GM18508 (cell line): ENCODE results near the gene CCDC30.

Experiments used
- ATAC-seq: cut with Tn5 transposase; IDR thresholded peaks from one replicate; pipeline ENCODE4 v1.9.1; 2021; ENCODE audit warnings: moderate number of reproducible peaks; ENCODE audit not compliant: insufficient read depth, unreplicated experiment

Gene CCDC30

DNA sequence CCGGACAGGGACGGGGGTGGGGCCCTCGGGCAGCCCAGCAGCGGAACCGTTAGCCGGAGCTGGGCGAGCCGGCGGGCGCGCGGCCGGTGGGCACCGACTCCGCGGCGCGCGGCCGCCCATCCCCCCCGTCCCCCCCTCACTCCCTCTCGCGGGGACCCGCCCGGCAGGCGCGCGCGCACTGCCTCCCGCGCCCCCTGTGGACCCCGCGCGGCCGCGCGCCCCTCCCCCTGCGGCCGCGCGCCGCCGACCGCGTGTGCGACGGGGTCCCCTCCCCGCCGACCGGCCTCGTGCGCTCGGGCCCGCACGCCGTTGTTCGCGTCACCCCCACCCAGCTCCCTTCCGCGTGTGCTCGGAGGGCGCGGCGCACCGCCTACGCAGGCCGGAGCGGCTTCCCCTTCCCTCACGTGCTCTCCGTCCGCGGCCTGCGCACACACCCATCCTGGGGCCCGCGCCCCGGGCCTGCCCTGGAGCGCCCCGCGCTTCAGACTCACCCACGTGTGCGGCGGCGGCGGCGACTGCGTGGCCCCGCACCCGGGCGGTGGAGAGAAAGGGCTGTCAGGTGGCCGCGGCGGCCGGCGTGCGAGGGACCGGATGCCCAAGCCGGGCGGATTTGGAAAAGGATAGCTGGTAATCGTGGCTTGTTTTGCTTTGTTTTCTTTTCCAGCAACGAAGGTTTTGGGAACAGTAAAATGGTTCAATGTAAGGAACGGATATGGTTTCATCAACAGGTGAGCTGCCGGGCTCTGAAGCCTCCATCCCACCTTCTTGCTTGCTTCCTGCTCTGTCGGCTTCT is 219.8 kb downstream of the CCDC30 start:
- ATAC-seq: no peak

DNA sequence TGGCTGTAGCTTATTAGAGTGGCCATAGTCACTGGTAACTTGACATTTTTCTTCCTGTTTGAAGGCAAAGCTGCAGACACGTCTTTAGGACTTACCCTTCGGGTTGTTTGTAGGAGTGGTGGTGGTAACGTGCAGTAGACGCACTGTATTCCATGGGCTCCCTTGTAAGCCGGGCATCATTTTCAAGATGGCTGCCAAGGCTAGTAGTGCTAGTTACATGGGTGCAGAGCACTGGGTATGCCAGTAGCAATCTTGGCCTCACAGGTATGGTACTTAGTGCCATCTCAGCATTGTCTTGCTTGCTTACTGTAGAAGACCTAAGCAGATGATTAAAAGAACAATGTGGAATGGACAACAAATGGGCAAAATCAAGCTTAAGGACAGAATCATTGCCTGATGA is 221.1 kb downstream of the CCDC30 start:
- ATAC-seq: no peak

DNA sequence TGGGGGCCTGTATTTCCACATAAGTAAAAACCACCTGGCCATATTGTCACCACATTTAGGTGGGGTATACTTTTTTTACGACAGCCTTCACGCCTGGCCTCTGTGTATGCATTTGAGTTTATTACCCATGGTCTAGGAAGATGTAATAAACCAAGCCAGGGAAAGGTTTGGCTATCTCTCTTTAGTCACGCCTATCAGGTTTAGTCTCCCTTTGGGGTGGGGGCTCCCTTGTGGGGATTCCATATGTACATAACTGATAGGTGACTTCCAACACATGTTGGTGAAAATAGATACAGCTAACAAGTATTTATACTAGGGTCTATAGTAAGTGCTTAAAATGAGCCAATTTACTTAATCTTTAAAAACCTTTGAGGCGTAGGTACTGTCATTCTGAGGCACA is 223.3 kb downstream of the CCDC30 start:
- no peak for ATAC-seq

DNA sequence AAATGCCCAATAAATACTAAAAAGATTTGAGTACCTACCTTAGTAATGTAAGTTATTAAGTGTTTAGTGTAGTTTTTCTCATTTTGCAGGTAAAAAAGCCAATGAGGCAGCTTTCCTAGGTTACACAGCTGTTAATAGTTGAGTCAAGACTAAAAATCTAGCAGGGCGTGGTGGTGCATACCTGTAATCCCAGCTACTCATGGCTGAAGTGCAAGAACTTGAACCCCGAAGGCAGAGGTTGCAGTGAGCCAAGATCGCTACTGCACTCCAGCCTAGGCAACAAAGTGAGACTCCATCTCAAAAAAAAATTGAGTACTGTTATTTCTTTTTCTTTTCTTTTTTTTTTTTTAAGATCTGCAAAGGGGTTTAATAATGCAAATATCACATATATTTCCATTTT is 226.8 kb downstream of the CCDC30 start:
- ATAC-seq: no peak

DNA sequence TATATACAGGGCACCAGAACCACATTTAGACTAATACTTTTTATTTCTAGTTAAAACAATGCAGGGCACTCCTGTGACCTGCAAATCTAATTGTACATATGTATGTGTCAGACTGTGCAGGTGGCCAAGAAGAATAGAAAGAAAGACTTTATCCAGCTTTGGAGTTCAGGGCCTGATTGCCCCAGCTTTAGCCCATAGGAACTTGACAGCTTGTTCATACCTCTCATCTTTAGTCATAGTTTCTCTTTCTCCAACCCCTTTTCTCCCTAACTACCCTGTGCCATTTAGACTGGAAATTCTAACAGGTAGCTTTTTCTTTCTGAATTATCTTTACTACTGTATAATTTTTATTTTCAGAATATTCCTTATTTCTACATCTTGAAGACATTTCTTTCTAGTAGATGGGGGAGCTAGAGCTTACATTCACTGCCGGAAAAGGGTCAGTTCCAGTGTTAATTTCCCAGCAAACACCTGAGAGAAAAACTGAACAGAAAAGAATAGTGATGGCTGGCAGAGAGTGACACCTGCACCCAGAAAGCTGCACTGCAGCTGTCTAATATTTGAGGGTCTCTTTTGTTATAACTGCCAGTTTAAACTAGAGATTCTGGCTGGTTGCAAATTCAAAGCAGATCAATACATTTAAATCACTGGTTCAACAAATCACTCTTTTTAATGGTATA is 227.5 kb downstream of the CCDC30 start:
- ATAC-seq: no peak

DNA sequence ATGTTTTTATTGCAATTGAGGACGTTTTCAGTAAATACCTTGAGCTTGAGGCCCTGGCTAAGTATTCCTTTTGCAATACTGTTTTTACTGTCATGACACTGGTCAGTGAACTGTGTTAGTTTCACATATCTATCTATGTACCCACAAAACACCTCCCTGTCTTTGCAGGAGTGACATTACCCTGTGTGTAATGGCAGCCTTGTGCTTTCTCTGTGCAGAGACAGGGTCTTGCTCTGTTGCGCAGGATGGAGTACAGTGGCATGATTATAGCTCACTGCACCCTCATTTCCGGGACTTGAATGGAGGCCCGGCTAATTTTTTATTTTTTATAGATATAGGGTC is 228.0 kb downstream of the CCDC30 start:
- ATAC-seq: no peak

DNA sequence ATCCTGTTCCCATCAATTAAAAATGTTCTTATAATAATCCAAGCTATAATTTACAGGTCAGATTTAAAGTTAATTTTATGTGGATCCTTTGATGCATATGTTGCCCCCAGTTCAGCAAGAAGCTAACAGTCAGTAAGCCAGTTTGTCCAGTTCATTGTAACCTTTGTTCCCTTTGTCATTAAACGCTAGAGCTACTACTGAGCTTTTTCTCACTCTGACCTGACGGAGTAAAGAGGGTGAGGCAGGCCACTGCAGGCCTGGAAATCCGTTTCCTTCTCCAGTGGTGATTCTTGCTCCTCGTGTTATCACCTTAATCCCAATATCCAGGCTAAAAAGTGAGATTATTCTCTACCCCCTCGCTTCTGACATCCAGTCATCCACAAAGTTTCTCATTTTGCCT is 229.4 kb downstream of the CCDC30 start:
- ATAC-seq: no peak

DNA sequence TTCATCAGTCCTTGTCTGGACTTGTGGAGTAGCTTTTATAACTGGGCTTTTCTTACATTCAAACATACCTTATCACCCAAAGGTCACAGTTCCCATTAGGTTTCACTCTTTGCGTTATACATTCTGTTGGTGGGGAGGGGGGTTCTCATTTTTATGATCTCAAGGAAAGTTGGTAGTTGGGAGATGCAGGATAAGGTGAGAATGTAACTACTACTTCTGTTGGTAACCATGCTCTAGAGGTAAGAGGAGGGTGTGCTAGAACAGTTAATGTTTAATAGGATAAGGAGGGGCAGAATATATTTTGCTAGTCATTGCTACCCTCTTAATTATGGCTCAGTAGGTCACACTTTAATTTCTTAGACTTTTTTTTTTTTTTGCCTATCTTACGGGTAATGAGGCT is 229.8 kb downstream of the CCDC30 start:
- ATAC-seq: no peak

DNA sequence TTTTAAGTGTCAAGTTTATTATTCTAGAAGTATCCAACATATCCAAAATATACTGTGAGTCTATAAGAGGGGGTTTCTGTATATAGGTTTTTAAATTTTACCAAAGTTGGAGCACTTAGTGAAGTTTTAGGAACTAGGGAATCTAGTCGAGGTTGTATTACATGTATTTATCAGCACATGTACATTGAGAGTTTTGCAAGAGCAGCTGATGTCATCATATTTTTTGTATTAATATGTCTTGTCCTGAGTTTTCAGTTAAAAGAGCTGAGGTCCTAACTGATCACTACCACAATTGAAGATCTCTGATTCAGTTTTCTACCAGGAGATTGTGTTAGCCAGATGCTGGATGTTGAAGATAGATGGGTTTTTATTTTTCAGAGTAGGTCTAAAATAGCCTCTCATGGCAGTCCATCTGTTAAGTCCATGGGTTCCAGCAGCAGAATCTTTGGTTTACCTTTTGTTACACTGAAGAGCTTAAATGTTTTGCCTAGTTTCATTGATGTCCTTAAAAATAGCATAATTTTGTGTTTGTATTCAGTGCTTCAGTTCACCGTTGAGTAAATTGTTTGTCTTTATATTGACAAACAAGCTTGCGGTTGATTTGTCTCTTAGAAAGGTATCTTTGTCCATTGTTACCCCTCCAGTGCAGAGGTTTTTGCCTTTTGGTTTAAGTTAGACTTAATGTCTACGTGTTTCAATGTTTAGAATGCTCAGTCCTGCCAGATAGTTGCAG is 235.2 kb downstream of the CCDC30 start:
- no peak for ATAC-seq

DNA sequence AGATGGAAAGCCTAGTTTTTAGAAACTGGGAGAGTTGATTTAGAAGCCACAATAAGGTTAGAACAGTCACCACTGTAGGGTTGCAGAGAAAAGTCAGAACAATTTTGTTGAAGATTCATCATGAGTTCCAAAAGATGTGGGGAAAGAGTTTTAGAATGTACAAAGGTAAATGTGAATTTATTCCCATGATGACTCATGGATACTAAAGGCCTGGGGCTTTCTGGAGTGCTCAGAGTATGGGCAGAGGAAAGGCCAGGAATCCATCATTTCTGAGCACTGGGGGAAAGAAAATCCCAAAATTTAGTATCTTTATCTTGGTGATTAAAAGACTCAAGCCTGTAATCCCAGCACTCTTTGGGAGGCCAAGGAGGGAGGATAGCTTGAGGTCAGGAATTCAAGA is 236.9 kb downstream of the CCDC30 start:
- no peak for ATAC-seq

DNA sequence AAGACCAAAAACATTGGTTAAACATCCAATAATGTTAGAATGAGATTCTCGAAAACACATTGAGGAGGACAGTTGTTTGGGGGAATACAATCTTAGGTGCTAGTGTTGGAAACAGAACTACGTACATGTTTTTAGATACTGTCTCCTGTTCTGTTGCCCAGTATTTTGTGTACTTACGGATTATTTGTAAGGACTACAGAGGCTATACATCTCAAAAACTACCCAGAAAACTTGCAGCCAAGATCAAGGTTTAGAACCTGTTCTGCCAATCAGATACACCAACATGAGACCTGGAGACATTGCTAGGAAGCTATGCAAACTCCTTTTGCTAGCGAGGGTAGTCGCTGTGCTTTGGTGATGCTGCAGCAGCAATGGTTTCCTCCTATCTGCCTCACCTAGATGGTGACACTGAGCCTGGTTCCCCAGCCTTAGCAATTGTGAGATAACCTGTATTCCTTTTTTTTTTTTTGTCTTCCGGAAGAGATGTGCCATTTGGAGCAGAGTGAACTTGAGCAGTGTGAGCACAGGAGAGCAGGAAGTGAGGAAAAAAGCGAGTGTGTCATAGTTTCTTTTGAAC is 240.9 kb downstream of the CCDC30 start:
- ATAC-seq: no peak
